ENCODE measurements around the gene CAMTA2.

The CAMTA2 gene

GRCh38 chr17:4999430-5000093 lies 12.1 kb upstream of the CAMTA2 start:
- DNase-seq (ENCODE audit: extremely low read depth, low read depth): no peak
- TF ChIP-seq CTCF (IDR thresholded peaks at IDR 0.05; ENCODE audit: low read depth, low read length): no peak

GRCh38 chr17:4998732-4999429 lies 11.4 kb upstream of the CAMTA2 start:
- DNase-seq (ENCODE audit: extremely low read depth, low read depth): no peak
- no peak for TF ChIP-seq CTCF (IDR thresholded peaks at IDR 0.05; ENCODE audit: low read depth, low read length)

GRCh38 chr17:4998027-4998731 lies 10.7 kb upstream of the CAMTA2 start:
- no peak for DNase-seq (ENCODE audit: extremely low read depth, low read depth)
- no peak for TF ChIP-seq CTCF (IDR thresholded peaks at IDR 0.05; ENCODE audit: low read depth, low read length)

- peak; percentile 65 for DNase-seq (ENCODE audit: extremely low read depth, low read depth)
- no peak for TF ChIP-seq CTCF (IDR thresholded peaks at IDR 0.05; ENCODE audit: low read depth, low read length)
Measured at GRCh38 chr17:4997302-4998026, 10.0 kb upstream of the CAMTA2 start, which contains the start of the genes INCA1 and KIF1C. INCA1 (minus strand) TSS chr17:4997522; CDS start chr17:4994437, 3,085 bp downstream. KIF1C (plus strand) TSS chr17:4997950; CDS start chr17:5000247, 2,297 bp downstream.

- no peak for DNase-seq (ENCODE audit: extremely low read depth, low read depth)
- no peak for TF ChIP-seq CTCF (IDR thresholded peaks at IDR 0.05; ENCODE audit: low read depth, low read length)
Measured at GRCh38 chr17:4994081-4994595, 6.7 kb upstream of the CAMTA2 start.

GRCh38 chr17:4987767-4988567 lies 492 bp upstream of the CAMTA2 start:
- TF ChIP-seq CTCF (IDR thresholded peaks at IDR 0.05; ENCODE audit: low read depth, low read length): no peak
- DNase-seq (ENCODE audit: extremely low read depth, low read depth): no peak

Measured in AG09319 (cell line).